ENCODE results near the gene NCAM1.

NCAM1 gene

DNA sequence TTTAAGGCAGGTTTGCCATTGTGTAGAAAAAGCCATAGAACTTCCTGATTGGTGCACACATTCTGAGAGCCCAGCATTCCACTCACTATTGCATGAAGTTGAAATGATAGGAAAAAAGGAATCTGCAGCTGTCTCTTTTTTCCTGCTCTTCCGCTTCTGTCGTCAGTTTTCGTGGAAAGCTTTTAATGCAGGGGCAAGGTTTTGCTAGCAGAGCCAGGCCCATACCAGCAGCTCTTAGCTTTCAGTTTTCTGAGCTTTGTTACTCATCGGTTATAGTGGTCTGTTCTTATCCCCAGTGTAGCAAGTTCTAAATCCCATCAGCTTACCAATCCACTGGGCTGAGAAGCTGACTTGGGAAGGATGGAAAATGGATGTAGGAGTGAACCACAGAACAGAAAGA lies 190.3 kb downstream of the NCAM1 start:
- TF ChIP-seq, protein P1, sequence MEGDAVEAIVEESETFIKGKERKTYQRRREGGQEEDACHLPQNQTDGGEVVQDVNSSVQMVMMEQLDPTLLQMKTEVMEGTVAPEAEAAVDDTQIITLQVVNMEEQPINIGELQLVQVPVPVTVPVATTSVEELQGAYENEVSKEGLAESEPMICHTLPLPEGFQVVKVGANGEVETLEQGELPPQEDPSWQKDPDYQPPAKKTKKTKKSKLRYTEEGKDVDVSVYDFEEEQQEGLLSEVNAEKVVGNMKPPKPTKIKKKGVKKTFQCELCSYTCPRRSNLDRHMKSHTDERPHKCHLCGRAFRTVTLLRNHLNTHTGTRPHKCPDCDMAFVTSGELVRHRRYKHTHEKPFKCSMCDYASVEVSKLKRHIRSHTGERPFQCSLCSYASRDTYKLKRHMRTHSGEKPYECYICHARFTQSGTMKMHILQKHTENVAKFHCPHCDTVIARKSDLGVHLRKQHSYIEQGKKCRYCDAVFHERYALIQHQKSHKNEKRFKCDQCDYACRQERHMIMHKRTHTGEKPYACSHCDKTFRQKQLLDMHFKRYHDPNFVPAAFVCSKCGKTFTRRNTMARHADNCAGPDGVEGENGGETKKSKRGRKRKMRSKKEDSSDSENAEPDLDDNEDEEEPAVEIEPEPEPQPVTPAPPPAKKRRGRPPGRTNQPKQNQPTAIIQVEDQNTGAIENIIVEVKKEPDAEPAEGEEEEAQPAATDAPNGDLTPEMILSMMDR (conservative IDR thresholded peaks at IDR 0.05; ENCODE audit: low read length) = no peak
- no peak overlapping the region for H3K4me3 ChIP-seq (ENCODE audit: low read length)
- DNase-seq (ENCODE audit: low read depth) = no peak

DNA sequence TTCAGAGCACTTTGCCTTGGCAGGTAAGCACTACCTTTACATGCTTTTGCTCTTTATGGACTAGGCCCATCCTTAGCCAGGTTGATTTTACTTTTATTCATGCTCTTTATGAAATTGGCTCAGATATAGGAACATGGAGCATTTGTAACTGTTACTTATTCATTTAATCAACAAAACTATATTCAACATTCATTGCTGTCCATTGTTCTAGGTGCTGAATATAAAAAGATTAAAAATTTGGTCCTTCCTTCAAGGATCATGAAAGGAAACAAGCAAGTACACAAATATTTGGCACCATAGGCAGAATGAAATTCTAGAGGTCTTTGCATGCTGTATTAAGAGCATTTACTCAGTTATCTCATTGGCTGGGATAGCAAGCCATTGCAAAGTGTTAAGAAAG lies 191.3 kb downstream of the NCAM1 start:
- H3K4me3 ChIP-seq (ENCODE audit: low read length) = no peak overlapping the region
- DNase-seq (ENCODE audit: low read depth) = no peak
- TF ChIP-seq, protein P1 (conservative IDR thresholded peaks at IDR 0.05; ENCODE audit: low read length) = no peak

DNA sequence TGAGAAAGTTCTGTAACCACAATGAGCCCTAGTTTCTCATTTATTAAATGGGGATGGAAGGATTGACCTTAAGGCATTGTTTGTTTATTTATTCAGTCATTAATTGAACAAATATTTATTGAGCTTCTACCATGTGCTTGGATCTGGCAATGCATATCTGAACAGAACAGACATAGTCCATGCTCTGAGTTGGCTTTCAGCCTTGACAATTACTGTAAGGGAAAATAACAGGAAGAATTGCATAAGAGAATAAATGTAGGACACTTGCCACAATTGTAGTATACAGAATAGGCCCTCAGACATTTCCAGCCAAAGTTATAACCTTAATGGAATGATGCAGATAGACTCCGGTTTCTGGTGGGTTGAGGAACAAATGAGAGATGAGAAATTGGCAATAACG lies 192.6 kb downstream of the NCAM1 start:
- TF ChIP-seq, protein P1 (conservative IDR thresholded peaks at IDR 0.05; ENCODE audit: low read length) = no peak
- DNase-seq (ENCODE audit: low read depth) = peak; percentile 37
- no peak overlapping the region for H3K4me3 ChIP-seq (ENCODE audit: low read length)

DNA sequence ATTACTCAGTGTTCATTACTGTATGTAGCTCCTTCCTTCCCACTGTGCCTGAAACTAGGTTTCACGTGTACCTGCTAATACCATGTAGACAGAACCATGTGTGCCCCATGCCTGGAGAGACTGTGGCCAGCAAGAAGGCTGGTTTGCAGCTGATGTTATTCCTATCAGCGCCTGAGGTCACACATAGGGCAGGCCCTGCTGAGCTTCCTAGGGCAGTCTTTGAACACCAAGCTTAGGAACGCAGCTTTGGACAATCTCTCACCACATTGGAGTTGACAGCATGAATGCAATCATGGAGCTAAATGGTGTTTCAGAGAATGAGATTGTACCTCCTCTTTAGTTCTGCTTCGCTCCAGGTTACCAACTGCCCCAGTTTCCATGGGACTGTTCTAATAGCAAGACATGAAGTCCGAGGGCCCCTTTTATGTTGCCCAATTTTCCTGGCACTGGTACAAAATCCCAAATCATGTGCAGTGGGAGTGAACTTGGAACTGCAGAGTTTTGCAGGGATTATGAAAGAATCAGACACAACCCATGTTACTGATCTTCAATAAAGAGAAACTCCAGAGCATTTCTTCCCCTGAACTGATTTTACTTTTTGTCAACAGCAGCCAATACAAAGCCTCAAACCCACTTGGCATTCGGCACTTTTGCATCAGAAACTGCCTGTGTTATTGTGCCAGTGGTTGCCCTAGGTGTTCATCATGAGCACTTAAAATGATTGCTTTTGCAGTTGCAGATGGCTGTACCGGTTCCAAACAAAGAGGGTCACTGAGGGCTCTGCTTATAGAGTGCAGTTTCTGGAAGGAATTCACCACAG lies 199.0 kb downstream of the NCAM1 start:
- H3K4me3 ChIP-seq (ENCODE audit: low read length) = no peak overlapping the region
- peak; percentile 14 for DNase-seq (ENCODE audit: low read depth)
- TF ChIP-seq, protein P1 (conservative IDR thresholded peaks at IDR 0.05; ENCODE audit: low read length) = no peak

DNA sequence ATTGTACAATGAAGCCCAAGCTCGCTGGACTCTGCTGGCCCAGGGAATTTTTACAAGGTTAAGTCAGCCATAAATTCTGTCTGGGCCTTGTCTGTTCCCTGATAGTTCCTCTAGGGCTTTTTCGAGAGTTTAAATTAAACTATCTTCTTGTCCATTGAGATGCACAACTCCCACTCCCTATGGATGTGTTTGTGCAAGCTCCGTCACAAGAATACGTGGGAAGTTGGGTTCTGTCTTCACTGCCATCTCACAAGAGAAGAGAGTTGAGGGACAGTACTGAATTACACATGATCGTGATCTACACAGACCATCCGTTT lies 199.5 kb downstream of the NCAM1 start:
- no peak for DNase-seq (ENCODE audit: low read depth)
- no peak overlapping the region for H3K4me3 ChIP-seq (ENCODE audit: low read length)
- TF ChIP-seq, protein P1 (conservative IDR thresholded peaks at IDR 0.05; ENCODE audit: low read length) = no peak

DNA sequence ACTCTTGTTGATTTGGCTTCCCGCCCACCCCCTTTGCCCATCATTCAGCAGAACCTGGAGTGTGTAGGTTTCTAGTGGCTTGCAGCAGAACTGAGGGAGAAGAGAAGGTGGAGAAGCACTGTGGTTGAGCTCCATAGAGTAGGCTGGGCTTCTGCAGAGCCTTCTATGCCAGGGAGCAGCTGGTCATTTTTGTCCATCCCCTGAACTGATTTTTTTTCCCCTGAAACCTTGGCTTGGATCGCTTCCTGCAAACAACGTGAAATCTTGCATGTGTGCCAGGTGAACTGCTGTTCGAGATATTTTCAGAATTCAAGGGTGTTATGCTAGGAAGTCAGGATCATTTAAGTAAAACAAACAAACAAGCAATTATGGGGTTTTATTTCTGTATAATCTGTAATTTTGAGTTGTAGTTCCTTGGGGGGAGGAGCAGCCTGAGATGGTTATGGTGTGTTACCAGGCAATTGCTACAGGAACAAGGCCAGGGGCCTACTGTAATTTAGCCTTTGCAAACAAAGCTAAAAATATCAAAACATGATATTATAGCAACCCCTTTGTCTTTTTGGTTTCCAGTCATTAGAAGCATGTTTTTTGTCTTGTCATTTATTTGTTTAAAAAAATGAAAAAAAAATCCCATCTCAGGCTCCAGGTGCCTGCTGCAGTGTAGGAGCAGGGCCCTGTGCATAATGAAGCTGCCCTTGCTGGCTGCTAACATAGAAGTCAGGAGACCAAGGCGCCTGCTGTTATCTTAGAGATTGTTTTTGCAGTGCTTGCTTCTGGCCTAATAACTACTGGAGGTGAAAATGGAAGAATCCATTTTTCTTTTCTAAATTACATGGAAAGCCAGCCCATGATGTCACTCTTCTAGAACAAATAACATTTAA lies 200.7 kb downstream of the NCAM1 start:
- TF ChIP-seq, protein P1 (conservative IDR thresholded peaks at IDR 0.05; ENCODE audit: low read length) = no peak
- no peak overlapping the region for H3K4me3 ChIP-seq (ENCODE audit: low read length)
- no peak for DNase-seq (ENCODE audit: low read depth)

DNA sequence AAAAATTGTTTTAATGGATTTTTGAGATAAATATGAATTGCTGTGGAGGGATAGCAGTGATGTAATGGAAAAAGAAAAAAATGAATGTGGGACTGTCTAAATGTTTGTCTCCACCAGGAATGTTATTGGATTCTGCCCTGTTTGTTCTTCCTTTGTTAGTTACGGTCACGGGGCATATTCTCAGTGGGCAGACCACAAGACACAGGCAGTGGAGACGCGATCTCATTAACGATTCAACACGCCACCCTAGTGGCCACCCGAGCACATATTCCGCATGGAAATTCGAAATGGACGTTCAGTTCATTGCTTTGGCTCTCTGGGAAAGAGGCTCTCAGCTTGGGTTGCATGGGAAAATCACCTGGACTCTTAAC lies 201.4 kb downstream of the NCAM1 start:
- no peak overlapping the region for H3K4me3 ChIP-seq (ENCODE audit: low read length)
- no peak for DNase-seq (ENCODE audit: low read depth)
- TF ChIP-seq, protein P1 (conservative IDR thresholded peaks at IDR 0.05; ENCODE audit: low read length) = no peak
